ENCODE data around the gene UBE2D2. TPM values are rescaled to one million over a fixed set of nuclear protein-coding genes. Genes with fewer than 3 reads are reported as not detected.

Gene UBE2D2
- polyA plus RNA-seq, 3 donors: 41.2 to 167 (median 133) TPM

GRCh38 chr5:139650689-139651042, 89.5 kb downstream of the UBE2D2 start:
- Histone ChIP-seq H3K4me3 (replicated peaks in 1 of 3; ENCODE audit: low read depth in 2 of 3, low read length in 3 of 3) (peak overlapping the region; percentile 67 to 89 (median 83)), H3K4me1 (ENCODE audit: control insufficient read depth in 1 of 2, insufficient read depth in 2 of 2, low read length in 2 of 2) (peaks cover 60 to 71% of the 10 kb centered on the region in 2 donors), H3K4me2 (replicated peaks; ENCODE audit: extremely low read depth, low read length, poor library complexity, severe bottlenecking) (peak overlapping the region; percentile 95), H3K9me3 (replicated peaks in 1 of 2; ENCODE audit: control insufficient read depth in 1 of 2, insufficient read depth in 1 of 2, low read length in 2 of 2) (no peaks in the 10 kb centered on the region), H3K36me3 (replicated peaks in 1 of 2; ENCODE audit: control insufficient read depth in 1 of 2, insufficient read depth in 2 of 2, low read length in 2 of 2) (no peaks in the 10 kb centered on the region), H4K20me1 (ENCODE audit: insufficient read depth, low read length) (peaks cover 54% of the 10 kb centered on the region), H2AFZ (ENCODE audit: insufficient read depth, low read depth, low read length, poor library complexity, severe bottlenecking) (no peak overlapping the region), H3K27me3 (ENCODE audit: control insufficient read depth in 2 of 2, insufficient read depth in 2 of 2, low read length in 2 of 2) (peaks cover 10 to 60% of the 10 kb centered on the region in 2 donors), H3K79me2 (ENCODE audit: insufficient read depth, low read length) (peaks cover 55% of the 10 kb centered on the region), H3K27ac (ENCODE audit: low read depth in 1 of 2, low read length in 2 of 2) (peak overlapping the region in 1 of 2 donors; percentile 82), H3K9ac (ENCODE audit: insufficient read depth, low read length, poor library complexity, severe bottlenecking) (peak overlapping the region; percentile 85)
- 0% methylated on average over 1 of the region's 13 CpGs for WGBS (ENCODE audit: insufficient coverage)
- no peak for TF ChIP-seq CTCF (IDR thresholded peaks at IDR 0.05)
- H3K4me3 Mint-ChIP-seq: peak overlapping the region; percentile 99 to 100
- peaks cover 70% of the 10 kb centered on the region for H3K4me1 Mint-ChIP-seq
- peaks cover 0 to 17% (median 3%) of the 10 kb centered on the region in 7 donors for H3K9me3 Mint-ChIP-seq
- DNase-seq: no peak
- intact Hi-C loops (cut with micrococcal nuclease): loop anchor here in 1 of 2 donors (2.0 kb wide), 1 partner anchor 14 kb away; no protein-coding TSS in a partner anchor
- peaks cover 51 to 82% (median 61%) of the 10 kb centered on the region in 3 donors for H3K27me3 Mint-ChIP-seq (ENCODE audit: low read depth in 3 of 3)
- H3K27ac Mint-ChIP-seq: peak overlapping the region in 4 of 7 donors; percentile 26 to 73 (median 64)
- peaks cover 19 to 35% of the 10 kb centered on the region in 2 donors for H3K36me3 Mint-ChIP-seq

- Histone ChIP-seq H3K9ac (ENCODE audit: insufficient read depth, low read length, poor library complexity, severe bottlenecking) (peak overlapping the region; percentile 85), H3K4me3 (replicated peaks in 1 of 3; ENCODE audit: low read depth in 2 of 3, low read length in 3 of 3) (peak overlapping the region in 1 of 3 experiments; percentile 89), H3K9me3 (replicated peaks in 1 of 2; ENCODE audit: control insufficient read depth in 1 of 2, insufficient read depth in 1 of 2, low read length in 2 of 2) (no peaks in the 10 kb centered on the region), H3K4me2 (replicated peaks; ENCODE audit: extremely low read depth, low read length, poor library complexity, severe bottlenecking) (peak overlapping the region; percentile 95), H3K27ac (ENCODE audit: low read depth in 1 of 2, low read length in 2 of 2) (peak overlapping the region in 1 of 2 donors; percentile 82), H3K27me3 (ENCODE audit: control insufficient read depth in 2 of 2, insufficient read depth in 2 of 2, low read length in 2 of 2) (peaks cover 9 to 54% of the 10 kb centered on the region in 2 donors), H4K20me1 (ENCODE audit: insufficient read depth, low read length) (peaks cover 58% of the 10 kb centered on the region), H3K36me3 (replicated peaks in 1 of 2; ENCODE audit: control insufficient read depth in 1 of 2, insufficient read depth in 2 of 2, low read length in 2 of 2) (no peaks in the 10 kb centered on the region), H2AFZ (ENCODE audit: insufficient read depth, low read depth, low read length, poor library complexity, severe bottlenecking) (no peak overlapping the region), H3K79me2 (ENCODE audit: insufficient read depth, low read length) (peaks cover 61% of the 10 kb centered on the region), H3K4me1 (ENCODE audit: control insufficient read depth in 1 of 2, insufficient read depth in 2 of 2, low read length in 2 of 2) (peaks cover 62 to 74% of the 10 kb centered on the region in 2 donors)
- H3K4me3 Mint-ChIP-seq: peak overlapping the region; percentile 99 to 100
- intact Hi-C loops (cut with micrococcal nuclease): loop anchor here in 1 of 2 donors (2.0 kb wide), 1 partner anchor 14 kb away; no protein-coding TSS in a partner anchor
- peaks cover 68% of the 10 kb centered on the region for H3K4me1 Mint-ChIP-seq
- no peak for DNase-seq
- peaks cover 0 to 17% (median 3%) of the 10 kb centered on the region in 7 donors for H3K9me3 Mint-ChIP-seq
- peaks cover 46 to 80% (median 55%) of the 10 kb centered on the region in 3 donors for H3K27me3 Mint-ChIP-seq (ENCODE audit: low read depth in 3 of 3)
- 20% methylated on average over 1 of the region's 14 CpGs for WGBS (ENCODE audit: insufficient coverage)
- TF ChIP-seq CTCF (IDR thresholded peaks at IDR 0.05): no peak
- peaks cover 21 to 35% of the 10 kb centered on the region in 2 donors for H3K36me3 Mint-ChIP-seq
- peak overlapping the region in 4 of 7 donors; percentile 48 to 70 (median 63) for H3K27ac Mint-ChIP-seq
Observed at GRCh38 chr5:139651043-139651834, 90.1 kb downstream of the UBE2D2 start.

Data from CD14-positive monocyte (primary cell).